NT2/D1 (cell line): ENCODE data around the gene APMAP.

Experiments
- SUZ12 ChIP-seq: IDR thresholded peaks from 2 replicates; pipeline ENCODE4 v1.6.1; 2011; ENCODE audit not compliant: insufficient read length, insufficient read depth; ENCODE audit errors: extremely low read depth
- YY1 ChIP-seq: IDR thresholded peaks from 2 replicates; pipeline ENCODE4 v1.6.1; 2011; ENCODE audit not compliant: insufficient read length, insufficient read depth
- ZNF274 ChIP-seq: IDR thresholded peaks from 2 replicates; pipeline ENCODE4 v1.6.1; 2011; ENCODE audit warnings: mild to moderate bottlenecking, low read depth, low read length

DNA sequence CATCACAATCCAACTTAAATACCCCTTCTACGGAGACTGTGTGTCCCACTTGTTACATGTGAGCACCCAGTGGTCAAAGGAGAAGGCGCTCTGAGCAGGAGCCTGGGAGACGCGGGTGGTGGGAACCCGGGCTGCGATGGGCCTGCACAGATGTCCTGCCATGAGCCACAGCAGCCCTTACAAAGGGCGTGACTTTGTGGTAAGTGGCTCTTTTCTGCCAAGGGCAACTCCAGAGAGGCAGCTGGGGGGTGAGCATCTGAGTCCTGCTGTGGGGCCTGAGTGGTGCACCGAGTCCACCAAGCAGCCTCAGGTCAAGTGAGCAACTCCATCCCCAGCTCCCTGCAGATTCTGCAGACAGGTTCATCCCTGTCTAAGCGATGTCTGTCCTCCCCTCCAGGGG is 77.1 kb downstream of the APMAP start:
- TF ChIP-seq ZNF274: no peak
- no peak for TF ChIP-seq YY1
- TF ChIP-seq SUZ12: no peak
